Hepatocyte (in vitro differentiated cells): Measurements from ENCODE around the gene EDAR.

Experiments used
- CTCF ChIP-seq: fragments of 200-600 bp; sonication (generic); IDR thresholded peaks from 2 replicates; pipeline ENCODE4 v1.5.1; 2016; ENCODE audit warnings: antibody characterized with exemption, mild to moderate bottlenecking; ENCODE audit not compliant: poor library complexity
- EZH2 ChIP-seq: fragments of 200-600 bp; sonication (generic); IDR thresholded peaks from 2 replicates; pipeline ENCODE4 v1.6.1; 2016; ENCODE audit warnings: antibody characterized with exemption, mild to moderate bottlenecking, borderline replicate concordance

GRCh38 chr2:108941767-108942166 lies 47.3 kb downstream of the EDAR start:
- TF ChIP-seq CTCF (no peak), EZH2 (no peak)
